Gastroesophageal sphincter (tissue), 3 donors: Measurements from ENCODE around the gene AKAP8L.

ENCODE experiments used
- CTCF ChIP-seq, 4 experiments: fragments of 200-600 bp in 2 of 4; fragments of 450-650 bp in 2 of 4; sonication (generic) in 1 of 4; IDR thresholded peaks; one replicate each; pipeline ENCODE4 v1.5.1; 2017 to 2019; ENCODE audit warnings: antibody characterized with exemption in 4 of 4, mild to moderate bottlenecking in 2 of 4, moderate library complexity in 2 of 4
- POLR2AphosphoS5 ChIP-seq: sonication (generic); formaldehyde crosslinking; IDR thresholded peaks from one replicate; pipeline ENCODE4 v1.6.1; 2017; ENCODE audit warnings: antibody characterized with exemption

DNA sequence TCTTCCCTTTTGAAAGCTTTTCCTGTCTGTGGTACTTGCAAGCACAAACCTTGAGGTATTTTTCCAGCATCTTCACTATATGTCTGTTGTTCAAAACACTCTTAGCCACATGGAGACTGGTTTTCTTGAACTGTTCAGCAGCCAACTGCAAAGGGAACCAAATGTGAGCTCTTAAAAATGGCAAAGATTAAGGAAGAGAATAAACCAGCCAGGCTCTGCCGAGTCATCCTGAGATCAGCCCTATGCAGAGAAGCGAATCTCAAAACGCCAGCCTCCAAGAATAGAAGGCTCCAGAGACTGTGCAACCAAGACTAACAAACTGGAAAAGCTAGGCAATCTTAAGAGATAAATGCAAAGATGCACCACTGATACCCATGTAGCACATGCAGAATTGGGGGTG, 59.9 kb downstream of the AKAP8L start:
- TF ChIP-seq POLR2AphosphoS5 (no peak), CTCF (IDR thresholded peaks at IDR 0.05) (no peak)
